K562 (cell line): ENCODE data around the gene SNX3. TPM values are rescaled to one million over a fixed set of nuclear protein-coding genes. Genes with fewer than 3 reads are reported as not detected.

Experiments used
- BRCA1 ChIP-seq, 2 experiments: fragments of 450-650 bp in 1 of 2; sonication (generic) in 1 of 2; formaldehyde crosslinking in 1 of 2; IDR thresholded peaks; 2 replicates each; pipeline versions ENCODE4 v1.5.0 to v1.6.1; 2017 to 2020; ENCODE audit warnings: mild to moderate bottlenecking in 1 of 2, missing genetic modification reagents in 1 of 2
- ELF1 ChIP-seq: fragments of 200-800 bp; sonication (Bioruptor generic); IDR thresholded peaks from 2 replicates; pipeline ENCODE4 v1.6.1; 2016; ENCODE audit warnings: missing genetic modification characterization, missing compliant biosample characterization
- ELF4 ChIP-seq: fragments of 450-650 bp; formaldehyde crosslinking; IDR thresholded peaks from 2 replicates; pipeline ENCODE4 v1.4.0; 2022; ENCODE audit warnings: missing genetic modification characterization
- FUS ChIP-seq: fragments of 200-400 bp; formaldehyde crosslinking; optimal IDR thresholded peaks from 2 replicates; pipeline ENCODE3; 2017; ENCODE audit warnings: low read depth, low read length
- HNRNPL ChIP-seq: fragments of 200-400 bp; formaldehyde crosslinking; IDR thresholded peaks from 2 replicates; pipeline ENCODE4 v1.6.1; 2017; ENCODE audit warnings: low read depth, mild to moderate bottlenecking, low read length
- IRF2 ChIP-seq: sonication (generic); formaldehyde crosslinking; IDR thresholded peaks from 2 replicates; pipeline ENCODE4 v1.8.1; 2022; ENCODE audit warnings: mild to moderate bottlenecking, missing genetic modification reagents
- KAT7 ChIP-seq: sonication (generic); formaldehyde crosslinking; IDR thresholded peaks from 2 replicates; pipeline ENCODE4 v1.8.0; 2022; ENCODE audit warnings: missing genetic modification reagents, mild to moderate bottlenecking, borderline replicate concordance
- MAFK ChIP-seq: IDR thresholded peaks from 2 replicates; pipeline ENCODE4 v1.6.1; 2011; ENCODE audit warnings: low read length, improper control_type of control experiment
- MED1 ChIP-seq: sonication (generic); formaldehyde crosslinking; IDR thresholded peaks from 2 replicates; pipeline ENCODE4 v1.8.1; 2023; ENCODE audit warnings: missing genetic modification reagents, borderline replicate concordance
- MYC ChIP-seq, 2 experiments: fragments of 250-450 bp in 1 of 2; sonication (Bioruptor Pico) in 1 of 2; IDR thresholded peaks; 2 replicates each; pipeline versions ENCODE4 v1.5.1 to v1.6.1; 2012 to 2021; ENCODE audit warnings: low read depth in 2 of 2, borderline replicate concordance in 1 of 2, improper control_type of control experiment in 1 of 2, low read length in 1 of 2, mild to moderate bottlenecking in 1 of 2, moderate library complexity in 1 of 2
- NFATC3 ChIP-seq: fragments of 450-650 bp; IDR thresholded peaks from 2 replicates; pipeline ENCODE4 v1.6.1; 2017; ENCODE audit warnings: mild to moderate bottlenecking
- PHB2 ChIP-seq: fragments of 450-650 bp; IDR thresholded peaks from 2 replicates; pipeline ENCODE4 v1.6.1; 2017; ENCODE audit warnings: low read depth
- POLR2AphosphoS2 ChIP-seq: IDR thresholded peaks from 2 replicates; pipeline ENCODE4 v1.6.1; 2012; ENCODE audit warnings: low read length, improper control_type of control experiment
- RBBP5 ChIP-seq: fragments of 200-600 bp; sonication (generic); IDR thresholded peaks from 2 replicates; pipeline ENCODE4 v1.6.1; 2012; ENCODE audit warnings: borderline replicate concordance, mild to moderate bottlenecking, low read length, control low read depth, inconsistent platforms; ENCODE audit not compliant: insufficient read depth, poor library complexity, severe bottlenecking
- SAFB ChIP-seq: fragments of 200-400 bp; formaldehyde crosslinking; IDR thresholded peaks from 2 replicates; pipeline ENCODE4 v1.6.1; 2017; ENCODE audit warnings: low read depth, low read length, borderline replicate concordance
- TAF1 ChIP-seq: IDR thresholded peaks from 2 replicates; pipeline ENCODE4 v1.6.1; 2011; ENCODE audit warnings: mild to moderate bottlenecking, low read length, moderate library complexity; ENCODE audit not compliant: insufficient read depth, control insufficient read depth, severe bottlenecking; ENCODE audit errors: extremely low read depth
- THRAP3 ChIP-seq: fragments of 450-650 bp; IDR thresholded peaks from 2 replicates; pipeline ENCODE4 v1.6.1; 2016; ENCODE audit warnings: mild to moderate bottlenecking, inconsistent platforms, borderline replicate concordance
- XRCC3 ChIP-seq: fragments of 450-650 bp; IDR thresholded peaks from 2 replicates; pipeline ENCODE4 v1.6.1; 2017; ENCODE audit warnings: mild to moderate bottlenecking, moderate library complexity
- XRCC4 ChIP-seq: IDR thresholded peaks from one replicate; pipeline ENCODE4 v1.6.1; 2011; ENCODE audit not compliant: insufficient read depth, insufficient read length; ENCODE audit errors: extremely low read depth
- ZNF134 ChIP-seq: fragments of 250-450 bp; sonication (Bioruptor Pico); conservative IDR thresholded peaks from 2 replicates; pipeline ENCODE4 v1.4.0; 2020
- ZNF212 ChIP-seq: fragments of 450-650 bp; formaldehyde crosslinking; IDR thresholded peaks from 2 replicates; pipeline ENCODE4 v1.4.0; 2020; ENCODE audit warnings: mild to moderate bottlenecking
- ZNF507 ChIP-seq: conservative IDR thresholded peaks from 2 replicates; pipeline ENCODE4 v1.6.1; 2017; ENCODE audit warnings: missing genetic modification characterization, missing compliant biosample characterization
- ZNF780A ChIP-seq: fragments of 250-450 bp; sonication (Bioruptor Pico); IDR thresholded peaks from 2 replicates; pipeline ENCODE4 v1.5.0; 2021; ENCODE audit warnings: mild to moderate bottlenecking
- polyA plus RNA-seq, 8 experiments: library from polyadenylated mRNA; depleted of rRNA in 4 of 8; stranded (reverse) in 5 of 8; unstranded in 3 of 8; fragments of >200 nt; fragmentation: Nextera tagmentation in 2 of 8; fragmentation: Illumina TruSeq in 1 of 8; extraction: Ambion mirVana in 2 of 8; extraction: Trizol in 1 of 8; gene quantifications; 2 replicates each; pipeline versions ENCODE4 v1.2.1 to v1.2.3, GENCODE V29; 2011 to 2014; ENCODE audit warnings: inconsistent platforms in 1 of 8, missing spikeins in 1 of 8
- total RNA-seq, 7 experiments: library from RNA; depleted of rRNA in 6 of 7; stranded (reverse); fragments of >200 nt in 6 of 7; fragmentation: Illumina TruSeq in 2 of 7; extraction: Trizol in 2 of 7; gene quantifications; 2 replicates each; pipeline versions ENCODE4 v1.2.1 to v1.2.3, GENCODE V29; 2011 to 2021; ENCODE audit warnings: low replicate concordance in 1 of 7
- TF ChIP-seq, protein P1 (sequence below): sonication (generic); formaldehyde crosslinking; IDR thresholded peaks from 2 replicates; pipeline ENCODE4 v1.9.0; 2022; ENCODE audit warnings: mild to moderate bottlenecking, missing genetic modification reagents
- TF ChIP-seq, protein P2 (sequence below): sonication (generic); formaldehyde crosslinking; IDR thresholded peaks from 2 replicates; pipeline ENCODE4 v1.8.0; 2022; ENCODE audit warnings: mild to moderate bottlenecking, missing genetic modification reagents
- TF ChIP-seq, protein P3 (sequence below): fragments of 450-650 bp; conservative IDR thresholded peaks from 2 replicates; pipeline ENCODE4 v1.6.1; 2016; ENCODE audit warnings: missing genetic modification characterization, low read depth, mild to moderate bottlenecking, control low read depth, missing compliant biosample characterization

SNX3 gene
- total and polyA plus RNA-seq, 9 of the 15 experiments (the other 6 are each of a cell fraction or from before 2014, with no cell fraction given) = 48.9 to 410 (median 159) TPM

DNA sequence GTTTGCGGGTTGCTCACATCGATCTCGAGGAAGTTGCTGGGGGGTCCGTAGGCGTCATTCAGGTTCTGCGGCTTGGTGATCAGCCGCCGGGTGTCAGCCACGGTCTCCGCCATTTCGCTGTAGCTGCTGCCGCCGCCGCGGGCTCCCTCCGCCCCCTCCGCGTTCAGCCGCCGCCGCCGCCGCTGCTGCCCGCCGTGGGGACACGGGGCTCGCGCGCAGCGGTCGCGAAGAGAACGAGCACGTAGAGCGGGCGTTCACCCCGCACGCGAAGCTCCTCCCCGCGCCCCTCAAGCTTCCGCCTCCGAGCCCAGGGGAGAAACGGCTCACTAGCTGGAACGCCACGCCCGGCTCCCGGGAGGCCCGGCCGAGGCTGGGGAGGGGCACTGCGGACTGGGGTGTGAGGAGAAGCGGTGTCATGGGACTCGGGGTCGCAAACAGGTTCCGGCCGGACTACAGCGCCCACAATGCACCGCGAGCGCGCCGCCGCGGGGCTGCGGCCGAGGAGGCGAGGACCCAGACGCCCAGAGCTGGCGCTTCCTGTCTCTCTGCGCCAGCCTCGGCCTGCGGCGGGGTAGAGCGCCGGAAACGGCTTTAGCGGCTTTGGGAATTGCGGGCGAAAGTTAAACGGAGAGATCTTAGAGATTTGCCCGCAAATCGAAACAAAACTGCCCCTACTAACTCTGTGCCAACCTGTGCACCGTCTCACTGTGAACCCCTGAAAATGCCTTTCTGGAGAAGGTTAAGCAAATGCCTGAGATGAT is at the start of gene SNX3 (continued):
- TF ChIP-seq HNRNPL = peak; percentile 41; the same call in 1 of the 2 replicates
- TF ChIP-seq MAFK = no peak
- no peak; the same call in 1 of the 2 replicates for TF ChIP-seq MED1 (CRISPR knock-in tag)
- TF ChIP-seq ELF4 (CRISPR knock-in tag) = no peak
- TF ChIP-seq POLR2AphosphoS2 = no peak
- peak; percentile 41 for TF ChIP-seq FUS
- peak; percentile 92 for TF ChIP-seq ELF1 (tag)
- no peak for TF ChIP-seq PHB2
- TF ChIP-seq XRCC4 = no peak
- no peak for TF ChIP-seq KAT7 (CRISPR knock-in tag)
- TF ChIP-seq, protein P1, sequence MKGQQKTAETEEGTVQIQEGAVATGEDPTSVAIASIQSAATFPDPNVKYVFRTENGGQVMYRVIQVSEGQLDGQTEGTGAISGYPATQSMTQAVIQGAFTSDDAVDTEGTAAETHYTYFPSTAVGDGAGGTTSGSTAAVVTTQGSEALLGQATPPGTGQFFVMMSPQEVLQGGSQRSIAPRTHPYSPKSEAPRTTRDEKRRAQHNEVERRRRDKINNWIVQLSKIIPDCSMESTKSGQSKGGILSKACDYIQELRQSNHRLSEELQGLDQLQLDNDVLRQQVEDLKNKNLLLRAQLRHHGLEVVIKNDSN (CRISPR knock-in tag) = peak; percentile 68
- TF ChIP-seq ZNF134 (CRISPR knock-in tag) = no peak; the same call in 1 of the 2 replicates
- no peak for TF ChIP-seq BRCA1 (IDR thresholded peaks at IDR 0.05)
- TF ChIP-seq BRCA1 (CRISPR knock-in tag; IDR thresholded peaks at IDR 0.05) = 0 out of 2 replicates have a peak, but pooled peaks have one; percentile 20
- TF ChIP-seq ZNF212 (CRISPR knock-in tag) = no peak
- no peak for TF ChIP-seq IRF2 (CRISPR knock-in tag)
- TF ChIP-seq RBBP5 = peak; percentile 67
- TF ChIP-seq NFATC3 = no peak
- TF ChIP-seq ZNF507 (tag) = no peak
- no peak for TF ChIP-seq XRCC3
- TF ChIP-seq ZNF780A (CRISPR knock-in tag) = no peak
- peak; percentile 69; the same call in 1 of the 2 replicates for TF ChIP-seq SAFB
- peak; percentile 90 for TF ChIP-seq TAF1
- no peak for TF ChIP-seq THRAP3
- peak; percentile 42; the same call in 1 of the 2 replicates for TF ChIP-seq MYC (IDR thresholded peaks at IDR 0.05; ENCODE audit: low read depth, low read length)
- no peak for TF ChIP-seq MYC (CRISPR knock-in tag; IDR thresholded peaks at IDR 0.05; ENCODE audit: borderline replicate concordance, low read depth)
- TF ChIP-seq, protein P2, sequence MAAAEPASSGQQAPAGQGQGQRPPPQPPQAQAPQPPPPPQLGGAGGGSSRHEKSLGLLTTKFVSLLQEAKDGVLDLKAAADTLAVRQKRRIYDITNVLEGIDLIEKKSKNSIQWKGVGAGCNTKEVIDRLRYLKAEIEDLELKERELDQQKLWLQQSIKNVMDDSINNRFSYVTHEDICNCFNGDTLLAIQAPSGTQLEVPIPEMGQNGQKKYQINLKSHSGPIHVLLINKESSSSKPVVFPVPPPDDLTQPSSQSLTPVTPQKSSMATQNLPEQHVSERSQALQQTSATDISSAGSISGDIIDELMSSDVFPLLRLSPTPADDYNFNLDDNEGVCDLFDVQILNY (CRISPR knock-in tag) = 0 out of 2 replicates have a peak, but pooled peaks have one; percentile 78
- TF ChIP-seq, protein P3, sequence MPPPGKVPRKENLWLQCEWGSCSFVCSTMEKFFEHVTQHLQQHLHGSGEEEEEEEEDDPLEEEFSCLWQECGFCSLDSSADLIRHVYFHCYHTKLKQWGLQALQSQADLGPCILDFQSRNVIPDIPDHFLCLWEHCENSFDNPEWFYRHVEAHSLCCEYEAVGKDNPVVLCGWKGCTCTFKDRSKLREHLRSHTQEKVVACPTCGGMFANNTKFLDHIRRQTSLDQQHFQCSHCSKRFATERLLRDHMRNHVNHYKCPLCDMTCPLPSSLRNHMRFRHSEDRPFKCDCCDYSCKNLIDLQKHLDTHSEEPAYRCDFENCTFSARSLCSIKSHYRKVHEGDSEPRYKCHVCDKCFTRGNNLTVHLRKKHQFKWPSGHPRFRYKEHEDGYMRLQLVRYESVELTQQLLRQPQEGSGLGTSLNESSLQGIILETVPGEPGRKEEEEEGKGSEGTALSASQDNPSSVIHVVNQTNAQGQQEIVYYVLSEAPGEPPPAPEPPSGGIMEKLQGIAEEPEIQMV (tag) = no peak
